ENCODE measurements around the gene HCRTR1.
A peak's percentile ranks its signal among the peaks of the same experiment; 100 is the strongest.

The HCRTR1 gene

DNA sequence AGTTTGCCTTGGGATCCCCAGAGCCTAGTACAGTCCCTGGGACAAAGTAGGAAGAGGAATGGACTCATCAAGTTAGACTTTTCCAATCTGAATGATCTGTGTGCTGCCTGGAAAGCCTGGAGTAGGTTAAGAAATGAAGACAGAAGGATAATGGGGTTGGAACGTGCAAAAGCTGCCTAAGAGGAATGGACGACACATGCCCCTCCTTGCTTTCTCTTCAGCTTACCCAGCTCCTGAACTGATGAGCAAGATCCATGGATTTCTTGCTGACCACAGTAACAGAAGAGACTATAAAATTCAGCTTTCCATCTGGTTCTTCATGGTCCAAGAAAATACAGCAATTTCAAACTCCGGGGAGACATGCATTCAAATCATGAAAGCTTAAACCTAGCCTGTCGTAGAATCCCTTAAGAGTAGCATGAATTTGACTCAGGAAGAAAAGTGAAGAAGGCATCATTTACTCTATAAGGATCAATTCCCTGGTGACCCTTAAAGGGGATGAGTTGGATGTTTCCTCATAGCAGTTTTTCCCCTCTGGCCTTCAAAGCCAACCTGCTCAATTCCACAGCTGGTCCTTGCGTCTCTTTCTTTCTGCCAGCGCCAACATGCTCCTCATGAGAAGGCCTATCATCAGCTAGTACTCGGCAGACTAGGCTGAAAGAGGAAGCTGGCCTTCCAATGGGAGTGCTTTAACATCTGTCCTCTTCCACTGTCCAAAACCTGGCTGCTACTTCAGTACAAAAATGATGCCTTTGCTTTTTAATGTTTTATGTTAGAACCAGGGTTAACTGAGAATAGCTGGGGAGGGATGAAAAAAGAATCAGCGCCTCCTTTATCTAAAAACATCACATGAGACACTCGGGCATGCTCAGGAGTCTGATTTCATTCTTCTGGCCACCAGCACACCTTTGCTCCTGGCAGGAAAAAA, 32.9 kb downstream of the HCRTR1 start:
- DNase-seq: no peak

DNA sequence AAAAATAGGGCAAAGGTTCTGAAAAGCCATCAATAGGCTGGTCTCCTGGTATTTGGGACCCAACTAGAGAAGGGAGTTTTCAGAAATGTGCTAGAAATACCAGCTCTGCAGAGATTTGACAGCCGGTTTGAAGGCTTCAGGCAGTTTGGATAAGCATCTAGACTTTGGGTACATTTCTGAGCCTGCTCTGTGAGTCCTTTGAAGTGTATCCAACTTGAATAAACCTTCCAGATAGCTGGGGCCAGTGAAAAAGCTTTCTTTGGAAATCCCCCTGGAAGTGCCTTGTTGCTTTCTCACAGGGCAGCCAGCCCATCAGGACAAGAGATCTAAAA, 33.6 kb downstream of the HCRTR1 start:
- DNase-seq: no peak

DNA sequence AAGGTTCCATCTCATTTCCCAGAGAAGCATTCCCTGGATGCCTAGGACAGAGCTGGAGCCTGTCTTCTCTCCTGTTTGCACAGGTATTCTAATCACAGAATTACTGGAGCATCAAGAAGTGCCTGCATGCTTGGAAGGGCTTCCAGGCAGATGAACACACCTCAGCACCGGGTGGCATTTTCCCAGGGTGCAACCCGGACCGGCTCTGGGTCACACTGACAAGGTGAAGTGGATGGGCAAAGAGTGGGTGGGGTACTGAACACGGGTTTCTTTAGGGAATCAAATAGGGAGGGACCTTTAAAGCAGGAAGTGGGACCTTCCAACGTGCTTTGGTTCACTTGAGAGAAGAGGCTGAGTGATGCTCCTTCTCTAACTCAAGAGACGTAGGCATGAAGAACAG, 34.3 kb downstream of the HCRTR1 start:
- no peak for DNase-seq

DNA sequence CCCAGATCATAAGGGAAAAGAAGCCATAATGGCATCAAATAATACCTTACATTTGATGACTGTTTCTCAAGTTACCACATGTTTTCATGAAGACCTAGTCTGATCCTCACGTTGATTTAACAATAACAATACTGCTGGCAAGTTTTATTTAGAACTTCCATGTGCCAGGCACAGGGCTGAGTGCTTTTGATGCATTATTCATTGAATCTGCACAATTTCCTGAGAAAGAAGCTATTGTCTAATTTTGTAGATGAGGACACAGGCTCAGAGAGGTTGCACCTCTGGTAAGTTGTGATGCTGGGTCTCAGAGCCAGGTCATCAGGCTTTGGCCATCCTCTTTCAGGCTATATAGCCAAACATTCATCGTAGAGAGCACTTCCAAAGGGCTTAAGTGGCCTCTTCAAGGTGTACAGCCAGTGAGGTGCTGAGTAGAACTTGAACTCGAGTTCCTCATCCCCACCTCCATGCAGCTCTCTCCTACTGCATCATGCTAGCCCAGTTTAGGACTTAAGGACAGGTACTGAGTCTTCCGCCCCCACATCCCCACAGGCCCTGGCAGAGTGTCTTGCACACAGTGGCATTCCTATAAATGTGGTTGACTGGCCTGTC, 35.5 kb downstream of the HCRTR1 start:
- no peak for DNase-seq

DNA sequence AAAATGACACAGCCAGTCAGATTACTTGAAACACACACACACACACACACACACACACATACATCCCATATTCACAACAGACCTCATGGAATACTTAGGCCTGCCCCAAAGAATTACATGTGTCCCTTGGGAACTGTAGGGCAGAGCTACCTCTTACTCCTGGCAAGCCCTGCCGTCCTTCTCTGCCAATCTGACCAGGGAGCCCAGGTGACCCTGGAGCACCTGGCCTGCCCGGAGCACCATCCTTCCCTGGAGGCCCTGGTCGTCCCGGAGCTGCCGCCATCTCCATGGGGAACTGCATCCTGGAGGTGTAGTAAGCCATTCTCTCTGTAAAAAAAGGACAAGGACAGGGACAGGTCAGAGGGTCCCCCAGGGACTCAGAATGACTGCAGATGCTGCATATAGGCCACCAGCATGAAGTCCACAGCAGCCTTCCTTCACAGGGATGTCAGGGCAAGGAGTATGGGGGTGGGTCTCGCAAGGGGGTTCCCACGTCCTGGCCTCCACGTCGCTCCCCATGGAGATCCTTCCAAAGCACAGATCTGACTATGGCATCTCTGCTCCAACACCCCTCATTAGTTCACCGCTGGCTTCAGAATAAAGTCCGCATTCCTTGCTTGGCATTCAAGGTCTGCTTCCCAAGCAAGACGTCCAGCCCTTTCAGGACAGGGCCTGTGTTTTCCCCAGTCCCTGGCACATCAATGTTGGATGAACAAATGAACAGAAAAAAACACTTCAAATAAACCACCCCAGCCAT, 36.4 kb downstream of the HCRTR1 start:
- no peak for DNase-seq

DNA sequence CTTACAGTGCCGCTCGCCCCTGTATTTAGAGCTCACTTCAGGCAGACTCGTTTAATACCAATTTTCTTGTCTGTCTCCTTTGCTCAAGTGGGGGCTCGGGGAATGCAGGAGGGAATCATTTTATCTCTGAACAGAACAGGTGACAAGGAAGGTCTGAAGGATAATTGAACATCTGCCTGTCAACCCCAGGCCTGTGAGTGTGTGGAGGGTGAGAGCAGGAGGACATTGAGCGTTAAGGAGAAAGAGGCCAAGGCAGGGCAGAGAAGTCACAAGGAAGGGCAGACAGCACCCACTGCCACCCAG, 36.9 kb downstream of the HCRTR1 start:
- DNase-seq: no peak

DNA sequence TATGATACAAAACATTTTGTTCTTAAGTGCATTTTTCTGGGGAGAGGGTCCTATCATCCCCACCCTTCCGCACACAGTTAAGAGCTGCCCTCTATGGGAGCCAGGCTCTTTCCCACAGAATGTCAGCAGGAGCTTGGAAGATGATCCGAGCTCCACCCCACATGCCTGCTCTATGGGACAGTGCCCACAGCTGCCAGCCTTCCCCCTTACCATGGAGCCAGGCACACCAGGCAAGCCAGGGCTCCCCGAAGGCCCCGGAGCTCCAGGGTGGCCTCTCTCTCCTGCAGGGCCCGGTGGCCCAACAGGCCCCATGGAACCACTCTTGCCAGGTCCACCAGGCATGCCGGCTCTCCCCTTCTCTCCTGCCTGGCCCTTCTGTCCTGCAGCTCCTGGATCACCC, 37.6 kb downstream of the HCRTR1 start:
- DNase-seq: no peak

DNA sequence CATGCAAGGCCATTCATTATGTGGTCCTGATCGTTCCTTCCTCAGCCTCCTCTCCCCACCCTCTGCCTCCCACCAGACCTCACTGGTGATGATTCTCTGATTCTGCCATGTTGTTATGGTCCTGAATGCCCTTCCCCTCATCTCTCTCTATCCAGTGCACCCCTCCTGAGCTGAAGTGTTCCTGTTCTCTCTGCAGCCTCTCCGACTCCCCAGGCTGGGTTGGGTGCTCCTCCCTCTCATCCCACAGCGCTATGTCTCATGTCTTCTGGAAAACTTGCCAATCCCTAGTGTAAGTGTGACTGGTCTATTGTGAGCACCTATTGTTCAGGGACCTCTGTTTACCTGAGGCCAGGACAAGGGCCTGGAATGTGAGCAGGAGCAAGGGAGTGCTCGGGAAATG, 38.3 kb downstream of the HCRTR1 start:
- DNase-seq: no peak

DNA sequence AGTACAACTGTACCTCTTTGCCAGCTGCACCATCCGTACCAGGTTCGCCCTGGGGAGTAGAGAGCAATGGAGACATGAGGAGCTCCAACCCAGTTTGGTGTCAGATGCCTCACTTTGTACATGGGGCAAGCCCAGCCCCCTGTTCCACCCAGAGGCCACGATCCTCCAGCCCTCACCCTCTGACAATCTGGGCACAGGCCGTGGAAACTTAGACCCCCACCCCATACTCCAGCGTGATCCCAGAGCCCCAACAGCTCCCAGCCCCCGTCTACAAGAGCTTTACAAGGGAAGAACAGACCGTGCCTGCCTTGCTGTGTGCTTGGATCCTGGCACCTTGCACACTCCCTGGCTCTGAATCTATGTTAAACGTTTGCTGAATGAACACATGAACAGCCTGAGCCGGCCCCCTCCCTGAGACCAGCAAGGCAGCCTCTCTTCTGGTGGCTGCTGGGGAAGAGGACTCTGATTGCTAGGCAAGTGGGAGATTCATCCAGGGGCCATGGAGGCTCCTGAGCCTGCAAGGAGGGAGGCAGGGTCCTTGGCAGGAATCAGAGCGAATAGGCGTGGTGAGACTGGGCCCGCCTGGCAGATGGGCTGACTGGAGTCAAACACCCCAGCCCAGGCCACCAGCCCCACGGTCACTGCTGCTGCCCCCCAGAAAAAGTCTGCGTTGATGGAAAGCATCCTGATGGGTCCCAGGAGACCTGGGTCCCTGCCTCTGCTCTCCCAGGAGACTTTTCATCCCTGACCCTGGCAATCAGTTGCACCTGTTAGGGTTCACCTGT, 39.7 kb downstream of the HCRTR1 start:
- no peak for DNase-seq

DNA sequence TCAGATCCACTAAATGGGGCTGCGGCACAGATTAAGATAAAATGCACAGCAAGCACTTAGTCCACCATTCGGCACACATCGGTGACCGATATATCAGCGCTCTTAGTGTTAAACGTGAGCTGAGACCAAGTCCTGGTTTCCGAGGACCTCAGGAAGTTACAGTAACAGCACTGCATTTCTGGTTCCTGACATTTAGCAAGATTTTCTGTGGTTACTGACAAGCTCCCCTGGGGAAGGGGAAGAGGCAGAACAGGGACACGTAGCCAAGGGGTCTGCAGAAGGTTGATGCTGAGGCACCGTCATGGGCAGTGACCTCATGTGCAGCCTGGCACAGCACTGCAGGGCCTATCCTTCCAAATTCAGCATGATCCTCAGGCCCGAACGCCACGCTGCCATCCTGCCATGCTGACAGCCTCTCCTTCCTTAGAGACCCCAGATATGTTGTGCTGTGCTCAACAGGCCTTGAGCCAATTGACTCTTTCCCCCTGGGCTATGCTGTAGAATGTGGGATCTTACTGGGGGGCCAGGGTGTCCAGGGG, 40.6 kb downstream of the HCRTR1 start:
- no peak for DNase-seq

DNA sequence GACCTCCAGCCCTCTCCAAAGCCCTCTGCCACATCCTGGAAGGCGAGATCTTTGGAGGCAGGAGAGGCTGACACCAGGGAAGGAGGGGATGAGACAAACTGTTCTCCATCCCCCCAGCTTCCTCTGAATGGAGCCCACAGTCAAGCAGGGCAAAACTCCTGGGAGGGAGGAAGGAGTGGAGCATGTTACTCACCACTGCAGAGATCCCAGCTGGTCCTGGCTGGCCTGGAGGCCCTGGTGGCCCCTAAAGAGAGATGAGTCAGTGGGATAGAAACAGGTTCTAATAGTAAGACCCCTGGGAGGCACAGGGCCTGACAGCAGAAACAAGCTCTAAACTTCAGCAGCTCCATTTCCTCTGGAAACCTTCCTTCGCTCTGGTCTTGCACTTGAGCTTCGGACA, 41.2 kb downstream of the HCRTR1 start:
- no peak for DNase-seq

DNA sequence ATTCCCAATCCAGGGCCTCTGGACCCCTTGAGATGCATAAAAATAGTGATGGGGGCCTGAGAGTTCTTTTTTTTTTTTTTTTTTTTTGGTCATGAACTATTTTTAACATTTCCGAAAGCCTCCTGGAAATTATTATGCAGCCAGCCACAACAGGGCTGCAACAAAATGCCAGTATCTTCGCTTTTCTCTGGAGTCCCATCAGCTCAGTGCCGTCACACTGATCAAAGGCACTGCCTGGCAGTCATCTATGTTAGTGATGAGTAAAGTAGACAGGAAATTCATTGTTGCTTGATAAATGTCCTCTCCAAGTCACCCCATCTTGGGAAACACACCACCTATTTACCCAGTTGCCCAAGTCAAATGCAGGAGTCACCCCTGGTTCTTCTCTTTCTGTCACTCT, 42.4 kb downstream of the HCRTR1 start:
- DNase-seq: no peak

DNA sequence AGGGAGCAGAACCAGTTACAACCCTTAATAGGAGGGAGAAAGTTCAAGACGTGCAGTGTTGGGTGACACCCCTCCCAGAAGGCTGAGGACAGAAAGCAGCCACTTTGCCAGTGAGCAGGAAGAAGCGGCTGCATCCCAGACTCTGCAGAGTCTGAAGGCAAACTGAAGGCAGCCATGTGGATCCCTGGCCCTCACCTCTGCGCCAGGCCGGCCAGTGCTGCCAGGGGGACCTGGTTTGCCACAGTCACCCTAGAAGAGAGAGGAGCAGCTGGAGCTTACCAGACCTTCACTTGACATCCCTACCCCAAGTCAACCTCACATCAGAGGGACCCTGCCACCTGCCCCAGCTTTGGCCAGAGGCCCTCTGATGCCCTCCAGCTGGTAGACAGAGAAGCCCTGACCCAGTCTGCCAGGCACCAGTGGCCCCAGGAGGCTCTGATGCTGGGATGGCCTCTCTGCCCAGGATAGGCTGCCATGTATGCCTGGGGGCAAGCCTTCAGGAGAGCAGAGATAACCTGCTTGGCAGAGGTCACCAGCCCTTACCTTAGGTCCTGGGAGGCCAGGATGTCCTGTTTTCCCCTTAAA, 43.5 kb downstream of the HCRTR1 start:
- DNase-seq: no peak

DNA sequence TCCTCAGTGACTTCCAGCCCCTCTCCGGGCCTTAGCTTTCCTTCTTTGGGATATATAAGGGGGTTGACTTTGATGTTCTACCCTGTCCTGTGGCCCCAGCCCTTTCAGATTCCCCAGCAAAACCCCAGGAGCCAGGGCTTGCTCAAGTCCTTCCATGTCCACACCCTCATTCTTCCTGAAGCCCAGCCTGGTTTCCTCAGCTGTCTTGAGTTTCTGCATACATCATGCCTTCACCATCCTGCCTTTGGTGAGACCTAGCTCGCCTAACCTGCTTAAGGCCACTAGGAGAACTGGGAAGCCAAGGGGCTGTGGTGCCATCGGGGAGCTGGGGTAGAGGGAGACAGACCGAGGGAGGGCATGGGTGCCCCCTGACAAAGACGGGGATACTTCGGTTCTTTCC, 44.4 kb downstream of the HCRTR1 start:
- DNase-seq: no peak

DNA sequence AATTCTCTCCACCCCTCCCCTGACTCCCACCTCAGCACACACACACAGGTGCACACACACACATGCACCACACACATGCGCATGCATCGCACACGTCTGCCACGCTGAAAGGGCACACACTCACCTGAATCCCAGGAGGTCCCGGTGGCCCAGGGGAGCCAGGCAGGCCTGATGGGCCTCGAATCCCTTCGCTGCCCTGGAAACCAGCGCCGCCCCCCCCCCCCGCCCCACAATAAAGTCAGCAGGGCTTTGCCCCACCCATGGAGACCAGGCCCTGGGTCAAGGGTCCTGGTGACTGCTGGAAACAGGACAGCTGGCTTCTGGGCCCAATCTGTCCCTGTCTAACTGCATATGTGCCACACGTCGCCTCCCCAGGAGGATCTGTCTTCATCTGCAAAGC, 45.0 kb downstream of the HCRTR1 start:
- DNase-seq: no peak

DNA sequence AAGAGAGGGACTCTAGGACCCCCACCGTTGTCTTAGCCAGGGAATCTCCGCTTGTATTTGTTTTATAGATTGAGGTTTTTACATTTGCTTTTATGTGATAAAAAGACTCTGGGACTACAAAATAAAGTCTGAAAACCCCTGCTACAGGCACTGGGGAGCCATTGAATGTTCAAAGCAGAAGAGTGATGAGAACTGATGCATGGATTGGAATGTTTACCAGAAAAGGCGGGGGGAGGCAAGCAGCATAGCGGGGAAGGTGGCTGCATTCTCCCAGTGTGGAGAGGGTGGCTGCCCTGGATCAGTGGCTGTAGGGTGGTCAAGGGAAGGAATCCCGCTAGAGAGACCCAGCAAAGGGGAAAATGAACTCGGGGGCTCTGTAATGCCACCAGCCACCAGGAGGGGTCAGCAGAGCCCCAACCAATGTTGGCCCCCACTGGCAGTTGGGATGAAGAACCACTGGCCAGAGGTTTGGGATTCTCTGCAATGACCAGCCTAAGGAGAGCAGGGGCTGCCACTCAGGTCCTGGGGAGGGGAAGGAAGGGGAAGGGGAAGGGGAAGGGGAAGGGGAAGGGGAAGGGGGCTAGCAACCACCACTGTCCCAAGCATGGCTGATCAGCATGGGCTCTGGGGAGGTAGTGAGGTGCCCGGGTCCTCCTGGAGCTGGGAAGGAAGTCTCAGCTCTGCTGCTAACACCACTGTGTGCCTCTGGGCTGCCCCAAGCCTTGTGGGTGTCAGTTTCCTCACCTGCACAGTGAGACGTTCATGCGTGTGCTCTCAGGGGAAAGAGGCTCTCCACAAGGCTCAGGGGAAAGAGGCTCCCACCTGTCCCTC, 46.3 kb downstream of the HCRTR1 start:
- peak; percentile 17 for DNase-seq

DNA sequence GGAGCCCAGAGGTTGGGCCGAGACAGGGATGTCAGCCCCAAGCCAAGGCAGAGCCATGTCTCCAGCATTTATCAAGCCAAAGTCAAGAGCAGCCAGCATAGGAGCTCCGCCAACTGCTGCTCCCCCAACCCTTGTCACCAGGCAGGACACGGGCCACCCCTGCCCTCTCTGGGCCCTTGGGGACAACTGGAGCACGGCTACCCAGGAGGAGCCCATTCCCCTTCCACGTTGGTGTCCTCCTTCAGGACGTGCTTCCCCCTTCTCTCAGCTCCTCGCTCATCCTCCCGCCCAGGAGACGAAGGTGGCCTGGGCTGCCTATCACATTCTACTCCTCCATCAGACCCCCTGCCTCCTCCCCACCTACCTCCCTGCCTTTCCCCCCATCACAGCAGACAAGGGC, 47.0 kb downstream of the HCRTR1 start:
- no peak for DNase-seq

DNA sequence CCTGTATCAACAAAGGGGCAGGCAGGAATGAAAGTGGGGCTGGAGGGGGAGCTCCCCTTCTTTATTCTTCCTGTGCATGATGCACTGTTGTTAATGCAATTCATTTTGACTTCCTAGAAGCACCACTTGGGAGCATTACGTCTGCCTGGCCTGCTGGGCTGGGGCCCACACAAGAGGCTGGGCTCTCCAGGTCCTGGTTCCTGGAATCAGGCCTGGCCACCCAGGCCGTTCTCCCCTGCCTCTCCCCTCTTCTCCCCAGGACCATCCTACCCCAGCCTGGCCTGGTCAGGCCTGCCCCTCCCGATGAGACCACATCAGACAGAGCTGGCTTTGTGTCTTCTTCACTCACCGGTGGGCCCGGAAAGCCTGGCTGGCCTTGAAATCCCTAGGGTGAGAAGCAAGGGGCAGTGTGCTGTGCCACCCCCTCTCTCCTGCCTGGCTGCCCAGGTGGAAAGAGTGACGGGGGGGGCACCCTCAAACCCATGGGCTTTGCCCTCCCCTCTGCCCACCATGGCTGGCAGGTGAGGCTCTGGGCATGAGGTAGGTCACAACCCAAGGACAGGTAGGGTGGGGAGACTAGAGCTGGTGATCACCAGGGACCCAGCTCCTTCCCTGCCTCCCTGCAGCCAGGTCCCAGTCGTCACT, 47.9 kb downstream of the HCRTR1 start:
- DNase-seq: no peak

DNA sequence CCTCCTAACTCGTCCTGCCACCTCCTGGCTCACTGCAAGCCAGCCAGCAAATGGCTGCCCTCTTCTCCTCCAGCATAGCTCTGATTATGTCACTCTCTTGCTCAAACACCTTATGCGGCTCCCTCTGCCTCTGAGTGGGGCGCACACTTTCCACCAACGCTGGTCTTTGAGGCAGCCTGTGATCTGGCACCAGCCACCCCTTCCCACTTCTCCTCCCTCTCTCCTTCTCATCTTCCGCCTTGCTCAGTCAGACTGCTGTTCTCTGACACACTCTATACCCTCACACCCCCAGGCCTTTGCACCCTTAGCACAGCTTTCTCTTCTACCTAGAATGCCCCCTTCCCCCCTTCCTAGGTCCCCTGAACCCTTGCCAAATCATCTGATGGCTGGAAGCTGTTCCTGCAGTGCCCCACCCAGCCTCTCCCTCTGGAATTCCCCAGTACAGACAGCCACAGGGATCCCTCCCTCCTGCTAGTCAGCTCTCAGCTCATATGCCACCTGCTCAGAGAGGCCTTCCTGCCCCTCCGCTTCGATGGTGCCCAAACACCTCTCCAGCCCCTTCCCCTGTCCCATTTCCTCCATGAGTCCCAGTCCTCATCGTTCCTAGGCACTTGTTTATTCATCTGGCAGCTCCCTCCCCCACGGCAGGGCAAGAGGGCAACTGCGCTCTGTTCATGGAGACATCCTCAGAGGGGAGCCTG, 48.9 kb downstream of the HCRTR1 start:
- DNase-seq: peak; percentile 41

DNA sequence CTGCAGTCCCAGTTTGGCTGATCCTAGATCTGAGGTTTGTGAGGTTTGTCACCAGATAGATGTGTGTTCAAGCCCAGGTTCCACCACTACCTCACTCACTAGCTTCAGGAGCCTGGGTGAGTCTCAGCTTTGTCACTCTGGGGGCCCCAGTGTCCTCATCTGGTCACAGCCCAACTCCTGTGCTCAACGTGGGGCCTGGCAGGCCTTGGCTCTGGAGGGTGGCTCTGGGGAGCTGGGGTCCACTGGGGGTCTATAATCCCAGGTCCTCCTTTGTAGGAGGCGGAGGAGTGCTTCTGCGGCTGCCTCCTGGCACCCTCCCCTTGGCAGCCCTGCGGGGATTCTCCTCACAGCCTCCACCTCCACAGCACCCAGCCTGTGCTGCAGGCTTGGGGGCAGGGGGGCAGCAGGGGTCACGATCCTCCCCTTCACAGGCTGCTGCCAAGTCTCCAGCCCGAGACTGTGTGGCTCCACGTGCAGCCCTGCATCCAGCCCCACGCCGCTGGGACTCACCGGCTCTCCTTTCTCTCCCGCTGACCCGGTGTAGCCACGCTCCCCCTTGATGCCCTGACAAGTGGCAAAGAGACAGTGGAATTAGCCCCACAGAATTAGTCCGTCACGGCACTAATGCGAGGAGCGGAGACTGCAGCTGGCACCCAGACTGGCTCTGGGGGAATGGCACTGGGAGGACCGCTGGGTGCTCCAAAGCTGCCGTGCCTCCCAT, 49.7 kb downstream of the HCRTR1 start:
- no peak for DNase-seq

Data from NCI-H146 (cell line).